ENCODE data around the gene TIE1. TPM values are rescaled to one million over a fixed set of nuclear protein-coding genes. Genes with fewer than 3 reads are reported as not detected.

Gene TIE1
- total and polyA plus RNA-seq, 9 of the 15 experiments (the other 6 are each of a cell fraction or from before 2014, with no cell fraction given): 0.07 to 0.49 (median 0.14) TPM; not detected in 4

- no peak for TF ChIP-seq ZNF318 (IDR thresholded peaks at IDR 0.05; ENCODE audit: borderline replicate concordance in 1 of 2, low read depth in 1 of 2)
- peak; percentile 68 for TF ChIP-seq ZNF592 (IDR thresholded peaks at IDR 0.05)
- TF ChIP-seq MBD2 (IDR thresholded peaks at IDR 0.05; ENCODE audit: borderline replicate concordance, low read depth): 0 out of 2 replicates have a peak, but pooled peaks have one; percentile 42
- 0 out of 4 replicates have a peak, but pooled peaks of 1 of the 2 experiments have one; percentile 49 for TF ChIP-seq TBL1XR1 (IDR thresholded peaks at IDR 0.05; ENCODE audit: low read length in 2 of 2)
- TF ChIP-seq ETS1 (conservative IDR thresholded peaks at IDR 0.05; ENCODE audit: control insufficient read depth, low read depth, low read length): no peak; the same call in 1 of the 2 replicates
- TF ChIP-seq TEAD1 (CRISPR knock-in tag; IDR thresholded peaks at IDR 0.05): peak in 1 of 2 experiments; percentile 38; a peak in 1 of 4 replicates
- no peak for TF ChIP-seq POLR3G (IDR thresholded peaks at IDR 0.05; ENCODE audit: extremely low read depth, insufficient read length, insufficient replicate concordance)
- peak in 1 of 2 experiments; percentile 22; a peak in 1 of 4 replicates for TF ChIP-seq NRF1 (conservative IDR thresholded peaks at IDR 0.05 in 1 of 2, IDR thresholded peaks at IDR 0.05 in 1 of 2)
- peak; percentile 78; the same call in 1 of the 2 replicates for TF ChIP-seq POLR2AphosphoS5 (IDR thresholded peaks at IDR 0.05; ENCODE audit: control insufficient read depth, insufficient read depth, low read depth, low read length)
- no peak for TF ChIP-seq POU5F1 (IDR thresholded peaks at IDR 0.05; ENCODE audit: borderline replicate concordance, low read depth, low read length, partially characterized antibody)
- TF ChIP-seq NFIC (IDR thresholded peaks at IDR 0.05): peak; percentile 76
Measured at GRCh38 chr1:43367026-43367903, 66.5 kb downstream of the TIE1 start (continued).
